MM.1S (cell line): ENCODE measurements around the gene FEZ2.

Source experiments
- DNase-seq: peaks from one replicate; pipeline ENCODE4 v3.0.0-alpha.2; 2015
- H2AFZ ChIP-seq: fragments of 300-600 bp; sonication (generic); 2 replicates; pipeline ENCODE4 v1.6.0; 2016; ENCODE audit warnings: antibody characterized with exemption, low read length
- H3F3A ChIP-seq: fragments of 300-600 bp; sonication (generic); 2 replicates; pipeline ENCODE4 v1.6.1; 2016; ENCODE audit warnings: mild to moderate bottlenecking, antibody characterized with exemption, low read length, moderate library complexity, mixed read lengths; ENCODE audit not compliant: insufficient read depth
- H3K27ac ChIP-seq: fragments of 300-600 bp; sonication (generic); 2 replicates; pipeline ENCODE4 v1.5.1; 2016; ENCODE audit warnings: mild to moderate bottlenecking, low read length
- H3K27me3 ChIP-seq: fragments of 300-600 bp; sonication (generic); replicated peaks from 2 replicates; pipeline ENCODE4 v1.6.0; 2016; ENCODE audit warnings: low read length; ENCODE audit not compliant: insufficient read depth
- H3K36me3 ChIP-seq: fragments of 300-600 bp; sonication (generic); replicated peaks from 2 replicates; pipeline ENCODE4 v1.6.1; 2016; ENCODE audit warnings: mild to moderate bottlenecking, low read length, mixed read lengths; ENCODE audit not compliant: insufficient read depth
- H3K4me1 ChIP-seq: fragments of 300-600 bp; sonication (generic); 2 replicates; pipeline ENCODE4 v1.6.1; 2016; ENCODE audit warnings: low read length, mixed read lengths
- H3K4me2 ChIP-seq: fragments of 300-600 bp; sonication (generic); 2 replicates; pipeline ENCODE4 v1.6.0; 2016; ENCODE audit warnings: low read depth, low read length
- H3K4me3 ChIP-seq: fragments of 300-600 bp; sonication (generic); 2 replicates; pipeline ENCODE4 v1.5.1; 2016; ENCODE audit warnings: low read length, mixed read lengths
- H3K79me2 ChIP-seq: fragments of 300-600 bp; sonication (generic); 2 replicates; pipeline ENCODE4 v1.6.1; 2016; ENCODE audit warnings: mixed run types, low read length, mixed read lengths
- H3K9ac ChIP-seq: fragments of 300-600 bp; sonication (generic); 2 replicates; pipeline ENCODE4 v1.6.1; 2016; ENCODE audit warnings: low read length, mixed read lengths
- H3K9me2 ChIP-seq: fragments of 300-600 bp; sonication (generic); replicated peaks from 2 replicates; pipeline ENCODE4 v1.6.1; 2016; ENCODE audit warnings: mild to moderate bottlenecking, low read length, mixed read lengths; ENCODE audit not compliant: insufficient read depth
- H3K9me3 ChIP-seq: fragments of 300-600 bp; sonication (generic); replicated peaks from 2 replicates; pipeline ENCODE4 v1.6.1; 2016; ENCODE audit warnings: mild to moderate bottlenecking, low read length, mixed read lengths; ENCODE audit not compliant: insufficient read depth
- H4K20me1 ChIP-seq: fragments of 300-600 bp; sonication (generic); 2 replicates; pipeline ENCODE4 v1.6.1; 2016; ENCODE audit warnings: mild to moderate bottlenecking, low read length, moderate library complexity, mixed read lengths; ENCODE audit not compliant: insufficient read depth
- CTCF ChIP-seq: fragments of 300-600 bp; sonication (generic); IDR thresholded peaks from 2 replicates; pipeline ENCODE4 v1.5.1; 2016; ENCODE audit warnings: antibody characterized with exemption, low read length, mixed read lengths
- EZH2 ChIP-seq: fragments of 300-600 bp; sonication (generic); optimal IDR thresholded peaks from 2 replicates; pipeline ENCODE3; 2017; ENCODE audit warnings: low read depth, mild to moderate bottlenecking, antibody characterized with exemption, low read length, mixed read lengths
- EZH2phosphoT487 ChIP-seq: fragments of 300-600 bp; sonication (generic); IDR thresholded peaks from 2 replicates; pipeline ENCODE4 v1.6.1; 2018; ENCODE audit warnings: antibody characterized with exemption, low read length

FEZ2 gene

GRCh38 chr2:36613801-36614200 lies 15.8 kb upstream of the FEZ2 start:
- Histone ChIP-seq H3K36me3 (no peaks in the 10 kb centered on the region), H4K20me1 (no peaks in the 10 kb centered on the region)
- DNase-seq = no peak

GRCh38 chr2:36611316-36611990 lies 13.5 kb upstream of the FEZ2 start:
- TF ChIP-seq CTCF (no peak), EZH2 (no peak), EZH2phosphoT487 (no peak)
- no peak overlapping the region for H3K27ac ChIP-seq
- H3K4me1 ChIP-seq = no peaks in the 10 kb centered on the region
- no peaks in the 10 kb centered on the region for H3K36me3 ChIP-seq
- no peaks in the 10 kb centered on the region for H3F3A ChIP-seq
- no peak overlapping the region for H3K4me3 ChIP-seq
- no peak overlapping the region for H3K9ac ChIP-seq
- H3K27me3 ChIP-seq = no peaks in the 10 kb centered on the region
- no peaks in the 10 kb centered on the region for H3K9me2 ChIP-seq
- no peak overlapping the region for H2AFZ ChIP-seq
- no peaks in the 10 kb centered on the region for H3K79me2 ChIP-seq
- DNase-seq = no peak
- H3K4me2 ChIP-seq = no peak overlapping the region
- no peaks in the 10 kb centered on the region for H3K9me3 ChIP-seq
- no peaks in the 10 kb centered on the region for H4K20me1 ChIP-seq

More at GRCh38 chr2:36613801-36614200, 15.8 kb upstream of the FEZ2 start:
- H3K4me2 ChIP-seq = no peak overlapping the region
- H3K27ac ChIP-seq = no peak overlapping the region
- H2AFZ ChIP-seq = no peak overlapping the region
- H3K9ac ChIP-seq = no peak overlapping the region
- no peaks in the 10 kb centered on the region for H3K9me3 ChIP-seq
- no peaks in the 10 kb centered on the region for H3K27me3 ChIP-seq
- H3K4me3 ChIP-seq = no peak overlapping the region
- H3K9me2 ChIP-seq = no peaks in the 10 kb centered on the region
- no peak for TF ChIP-seq EZH2
- TF ChIP-seq EZH2phosphoT487 = no peak
- no peak for TF ChIP-seq CTCF
- no peaks in the 10 kb centered on the region for H3F3A ChIP-seq
- H3K79me2 ChIP-seq = no peaks in the 10 kb centered on the region
- H3K4me1 ChIP-seq = no peaks in the 10 kb centered on the region

- Histone ChIP-seq H3K9me2 (no peaks in the 10 kb centered on the region; the same call in 1 of the 2 replicates), H3K4me3 (no peak overlapping the region), H3K4me2 (no peak overlapping the region), H3K27ac (no peak overlapping the region), H3K79me2 (no peaks in the 10 kb centered on the region), H3K9me3 (no peaks in the 10 kb centered on the region), H3K9ac (no peak overlapping the region), H3K27me3 (no peaks in the 10 kb centered on the region), H4K20me1 (no peaks in the 10 kb centered on the region), H3K36me3 (no peaks in the 10 kb centered on the region), H3F3A (no peaks in the 10 kb centered on the region), H2AFZ (no peak overlapping the region), H3K4me1 (no peaks in the 10 kb centered on the region)
- no peak for DNase-seq
- no peak for TF ChIP-seq CTCF
- no peak for TF ChIP-seq EZH2phosphoT487
- no peak for TF ChIP-seq EZH2
Observed at GRCh38 chr2:36609507-36609906, 11.5 kb upstream of the FEZ2 start.
